Calu3 (cell line): ENCODE measurements around the gene PRSS1. TPM values are rescaled to one million over a fixed set of nuclear protein-coding genes. Genes with fewer than 3 reads are reported as not detected.

ENCODE experiments used
- BruUV-seq: library from RNA; stranded (reverse); fragments of 400-500 nt; replicated peaks from 2 replicates; lab custom pipeline; 2021; lab: Mats Ljungman, UMichigan
- CTCF ChIA-PET: fragments of 300-600 bp; sonication (Branson Sonifier 250); formaldehyde crosslinking; loops from one replicate; lab custom pipeline; 2022; ENCODE audit warnings: antibody characterized with exemption; lab: Charles Lee
- DNase-seq: peaks from one replicate; pipeline ENCODE4 v3.0.0; 2022
- H3K27ac Mint-ChIP-seq: one replicate; pipeline ENCODE4 v1.8.0; 2022; ENCODE audit warnings: mixed read lengths; ENCODE audit not compliant: unreplicated experiment
- H3K27me3 Mint-ChIP-seq: one replicate; pipeline ENCODE4 v1.8.0; 2022; ENCODE audit warnings: mixed read lengths; ENCODE audit not compliant: unreplicated experiment
- H3K36me3 Mint-ChIP-seq: one replicate; pipeline ENCODE4 v1.8.0; 2022; ENCODE audit warnings: mild to moderate bottlenecking, moderate library complexity, mixed read lengths; ENCODE audit not compliant: insufficient read depth, unreplicated experiment
- H3K4me1 Mint-ChIP-seq: one replicate; pipeline ENCODE4 v1.8.0; 2022; ENCODE audit warnings: mild to moderate bottlenecking, low read depth, mixed read lengths; ENCODE audit not compliant: unreplicated experiment
- H3K4me3 Mint-ChIP-seq: one replicate; pipeline ENCODE4 v1.8.0; 2022; ENCODE audit warnings: mild to moderate bottlenecking, low read depth, moderate library complexity, mixed read lengths; ENCODE audit not compliant: unreplicated experiment
- H3K9me3 Mint-ChIP-seq: one replicate; pipeline ENCODE4 v1.8.0; 2022; ENCODE audit warnings: low read depth, mixed read lengths; ENCODE audit not compliant: unreplicated experiment
- intact Hi-C: fragments of 100-400 bp; cut with micrococcal nuclease; formaldehyde crosslinking; loops from one replicate; pipeline ENCODE4 v1.10.0; 2022; ENCODE audit not compliant: unreplicated experiment
- total RNA-seq: library from RNA; stranded (reverse); gene quantifications from 2 replicates; pipeline ENCODE4 v1.2.3, GENCODE V29; 2022
- TF ChIP-seq, protein P1 (sequence below): fragments of 200-600 bp; IDR thresholded peaks from one replicate; pipeline ENCODE4 v1.8.0; 2022; ENCODE audit warnings: antibody characterized with exemption; ENCODE audit not compliant: unreplicated experiment

Gene PRSS1
- total RNA-seq, 1 experiment from 2014 or later = 16.8 TPM

DNA sequence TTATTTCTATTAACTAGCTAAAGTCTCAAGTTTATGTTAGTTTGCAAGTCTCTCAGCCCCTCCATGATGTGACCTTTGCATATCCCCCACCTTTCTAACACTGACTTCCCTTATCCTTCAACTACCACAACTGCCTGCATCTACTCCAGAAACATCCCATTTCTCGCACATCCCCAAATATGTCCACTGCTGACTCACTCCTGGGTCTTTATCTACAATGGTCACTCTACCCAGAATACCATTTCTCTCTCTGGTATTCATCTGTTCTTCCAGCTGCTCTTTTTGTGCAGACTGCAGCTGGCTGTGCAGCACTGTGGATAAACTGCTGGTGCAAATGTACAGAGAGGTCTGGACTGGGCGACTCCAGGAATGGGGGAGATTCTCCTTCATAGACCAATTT, 32.7 kb upstream of the PRSS1 start:
- DNase-seq = no peak
- Mint-ChIP-seq H3K4me3 (no peak overlapping the region), H3K9me3 (no peaks in the 10 kb centered on the region), H3K27ac (no peak overlapping the region), H3K27me3 (peaks cover 79% of the 10 kb centered on the region), H3K36me3 (no peaks in the 10 kb centered on the region), H3K4me1 (peaks cover 12% of the 10 kb centered on the region)
- intact Hi-C loops = no loop called here
- TF ChIP-seq, protein P1, sequence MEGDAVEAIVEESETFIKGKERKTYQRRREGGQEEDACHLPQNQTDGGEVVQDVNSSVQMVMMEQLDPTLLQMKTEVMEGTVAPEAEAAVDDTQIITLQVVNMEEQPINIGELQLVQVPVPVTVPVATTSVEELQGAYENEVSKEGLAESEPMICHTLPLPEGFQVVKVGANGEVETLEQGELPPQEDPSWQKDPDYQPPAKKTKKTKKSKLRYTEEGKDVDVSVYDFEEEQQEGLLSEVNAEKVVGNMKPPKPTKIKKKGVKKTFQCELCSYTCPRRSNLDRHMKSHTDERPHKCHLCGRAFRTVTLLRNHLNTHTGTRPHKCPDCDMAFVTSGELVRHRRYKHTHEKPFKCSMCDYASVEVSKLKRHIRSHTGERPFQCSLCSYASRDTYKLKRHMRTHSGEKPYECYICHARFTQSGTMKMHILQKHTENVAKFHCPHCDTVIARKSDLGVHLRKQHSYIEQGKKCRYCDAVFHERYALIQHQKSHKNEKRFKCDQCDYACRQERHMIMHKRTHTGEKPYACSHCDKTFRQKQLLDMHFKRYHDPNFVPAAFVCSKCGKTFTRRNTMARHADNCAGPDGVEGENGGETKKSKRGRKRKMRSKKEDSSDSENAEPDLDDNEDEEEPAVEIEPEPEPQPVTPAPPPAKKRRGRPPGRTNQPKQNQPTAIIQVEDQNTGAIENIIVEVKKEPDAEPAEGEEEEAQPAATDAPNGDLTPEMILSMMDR = no peak
- no TSS peak for BruUV-seq
- CTCF ChIA-PET = interaction anchor here (5.6 kb wide), 1 partner anchor 67 kb away, joined by 62 read pairs; no protein-coding TSS in a partner anchor

DNA sequence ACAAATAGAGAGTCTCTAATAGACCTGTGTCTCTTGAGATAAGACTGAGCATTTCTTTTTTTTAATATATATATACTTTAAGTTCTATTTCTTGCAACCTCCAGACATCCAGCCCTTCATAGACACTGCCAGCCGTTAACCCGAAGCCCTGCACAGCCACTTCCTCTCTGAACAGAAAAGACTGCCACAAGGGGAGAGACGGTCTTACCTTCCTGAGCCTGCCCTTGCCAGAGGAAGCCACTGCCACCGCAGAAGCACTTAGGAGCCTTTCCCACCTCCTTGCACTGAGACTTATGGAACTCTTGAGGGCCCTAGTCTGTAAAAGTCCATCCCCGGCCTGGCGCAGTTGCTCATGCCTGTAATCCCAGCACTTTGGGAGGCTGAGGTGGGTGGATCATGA, 31.8 kb upstream of the PRSS1 start:
- no peak for DNase-seq
- BruUV-seq = no TSS peak
- H3K4me1 Mint-ChIP-seq = peaks cover 6% of the 10 kb centered on the region
- H3K27ac Mint-ChIP-seq = no peak overlapping the region
- peaks cover 79% of the 10 kb centered on the region for H3K27me3 Mint-ChIP-seq
- H3K4me3 Mint-ChIP-seq = no peak overlapping the region
- H3K9me3 Mint-ChIP-seq = no peaks in the 10 kb centered on the region
- no peaks in the 10 kb centered on the region for H3K36me3 Mint-ChIP-seq
- intact Hi-C loops = no loop called here
- CTCF ChIA-PET = no interaction called here
- TF ChIP-seq, protein P1 = no peak

DNA sequence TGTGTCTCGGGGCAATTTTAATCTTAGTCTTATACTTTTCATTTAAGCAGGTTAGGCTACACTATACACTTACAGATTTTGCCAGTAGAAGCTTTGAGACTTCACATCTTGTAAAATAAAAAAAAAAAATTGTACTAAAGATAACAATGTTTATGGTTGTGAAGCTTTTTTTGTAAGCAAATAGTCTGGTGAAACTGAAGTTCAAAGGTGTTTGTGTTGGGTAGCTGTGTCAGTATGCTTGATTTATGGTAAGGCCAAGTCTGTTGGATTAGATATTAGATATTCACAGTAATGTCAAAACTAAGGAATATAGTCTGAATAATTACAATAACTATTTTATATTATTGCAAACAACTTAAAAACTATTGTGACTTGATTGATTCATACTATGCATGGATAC, 31.0 kb upstream of the PRSS1 start:
- H3K9me3 Mint-ChIP-seq = no peaks in the 10 kb centered on the region
- no peak overlapping the region for H3K27ac Mint-ChIP-seq
- no TSS peak for BruUV-seq
- H3K4me1 Mint-ChIP-seq = no peaks in the 10 kb centered on the region
- DNase-seq = no peak
- peaks cover 79% of the 10 kb centered on the region for H3K27me3 Mint-ChIP-seq
- CTCF ChIA-PET = interaction anchor here (0.7 kb wide), 2 partner anchors 26 to 53 kb away, joined by 4 to 6 read pairs; no protein-coding TSS in a partner anchor
- TF ChIP-seq, protein P1 = no peak
- no peaks in the 10 kb centered on the region for H3K36me3 Mint-ChIP-seq
- H3K4me3 Mint-ChIP-seq = no peak overlapping the region
- intact Hi-C loops = no loop called here

DNA sequence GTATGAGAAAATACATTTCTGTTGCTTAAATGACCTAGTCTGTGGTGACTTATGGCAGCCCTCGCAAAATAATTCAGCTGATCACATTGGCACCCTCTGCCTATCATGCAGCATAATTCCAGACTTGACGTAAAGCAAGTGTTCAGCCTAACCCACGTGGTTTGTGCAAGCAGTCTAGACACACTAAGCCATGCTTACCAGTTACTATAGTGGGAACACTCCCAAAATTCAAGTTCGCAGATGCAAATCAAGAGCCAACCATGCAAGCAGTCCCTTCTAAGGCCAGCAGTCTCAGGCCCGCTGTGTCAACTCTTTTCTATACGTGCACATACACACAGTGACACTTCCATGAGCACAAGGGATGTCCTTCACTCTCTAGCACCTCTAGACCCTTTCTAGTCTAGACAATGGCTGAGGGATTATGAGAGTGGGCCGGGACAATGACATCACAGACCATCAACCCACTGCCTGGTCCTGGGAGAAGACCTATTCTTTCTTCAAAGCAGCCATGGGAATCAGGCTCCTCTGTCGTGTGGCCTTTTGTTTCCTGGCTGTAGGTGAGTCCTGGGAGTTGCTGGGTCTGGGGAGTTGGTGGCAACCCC, 29.0 kb upstream of the PRSS1 start:
- no peaks in the 10 kb centered on the region for H3K4me1 Mint-ChIP-seq
- intact Hi-C loops = no loop called here
- no peaks in the 10 kb centered on the region for H3K36me3 Mint-ChIP-seq
- CTCF ChIA-PET = no interaction called here
- no peak overlapping the region for H3K27ac Mint-ChIP-seq
- no peaks in the 10 kb centered on the region for H3K9me3 Mint-ChIP-seq
- BruUV-seq = no TSS peak
- no peak overlapping the region for H3K4me3 Mint-ChIP-seq
- TF ChIP-seq, protein P1 = no peak
- H3K27me3 Mint-ChIP-seq = peaks cover 75% of the 10 kb centered on the region
- no peak for DNase-seq
